ENCODE measurements around the gene CHST11.

The CHST11 gene

DNA sequence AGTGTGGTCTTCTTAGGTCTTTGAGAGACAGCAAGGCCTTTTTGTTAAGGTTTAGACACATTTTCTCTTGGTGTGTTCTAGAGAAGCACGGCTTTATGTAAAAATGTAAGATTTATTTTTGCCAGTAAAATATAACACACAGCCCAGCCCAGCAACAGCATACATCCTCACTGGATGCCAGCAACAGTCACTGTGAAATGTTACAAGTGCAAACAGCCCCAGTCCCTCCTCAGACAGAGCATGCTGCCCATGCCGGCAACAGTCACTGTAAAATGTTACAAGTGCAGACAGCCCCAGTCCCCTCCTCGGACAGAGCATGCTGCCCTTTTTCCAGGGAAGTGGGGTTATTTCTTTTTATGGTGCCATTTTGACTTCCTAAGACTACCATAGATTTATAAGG, 207.6 kb downstream of the CHST11 start:
- DNase-seq: no peak

- DNase-seq: no peak
Observed at GRCh38 chr12:104665296-104665695, 208.5 kb downstream of the CHST11 start.

GRCh38 chr12:104667139-104667538, 210.4 kb downstream of the CHST11 start:
- no peak for DNase-seq

DNA sequence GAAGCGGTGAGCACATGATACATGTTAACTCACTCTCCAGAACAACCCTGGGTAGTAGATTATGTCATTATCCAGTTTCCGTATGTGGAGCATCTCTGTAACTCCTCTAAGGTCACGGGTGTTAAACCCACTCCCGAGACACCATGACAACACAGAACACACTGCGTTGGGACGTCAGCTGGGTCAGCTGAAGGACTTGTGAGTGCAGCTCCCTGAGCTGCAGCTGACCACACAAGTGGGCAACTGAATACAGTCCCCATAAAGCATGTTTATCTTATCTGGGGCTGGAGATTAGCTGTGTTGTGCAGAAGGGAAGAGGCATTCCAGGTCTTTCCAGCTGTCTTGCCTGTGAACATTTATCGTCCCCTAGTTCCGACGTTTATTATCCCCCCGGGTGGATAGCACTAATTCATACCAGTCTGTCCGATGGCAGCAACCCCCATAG, 211.5 kb downstream of the CHST11 start:
- no peak for DNase-seq

DNA sequence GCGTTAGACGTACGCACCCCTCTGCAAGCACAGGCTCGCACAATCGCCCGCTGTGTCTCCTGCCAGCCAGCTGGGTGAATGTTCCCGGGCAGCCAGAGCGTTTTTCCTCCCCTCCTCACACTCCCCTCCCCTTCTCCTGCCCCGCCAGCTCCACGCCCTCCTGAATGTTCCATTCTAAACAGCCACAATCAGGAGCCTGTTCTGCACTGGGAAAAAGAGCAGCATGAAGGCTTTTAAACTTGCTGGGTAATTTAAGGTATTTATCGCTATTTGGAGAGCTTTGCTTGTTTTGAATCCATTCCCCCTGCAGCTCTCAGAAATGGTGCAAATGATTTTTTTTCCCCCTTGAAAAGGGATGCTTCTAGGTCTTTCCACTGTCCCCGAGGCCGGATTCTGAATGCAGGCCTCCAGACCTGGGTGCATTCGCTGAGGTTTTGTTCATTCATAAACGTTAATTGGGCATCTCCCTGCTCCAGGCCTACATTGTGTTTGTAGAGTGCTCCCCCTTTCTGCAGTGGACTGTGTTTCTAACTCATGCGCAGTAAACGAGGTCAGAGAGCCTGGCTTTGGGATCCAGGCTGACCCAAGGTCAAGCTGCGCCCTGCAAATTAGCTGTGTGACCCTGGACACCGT, 212.5 kb downstream of the CHST11 start:
- peak; percentile 36 for DNase-seq

GRCh38 chr12:104669851-104670337, 213.1 kb downstream of the CHST11 start:
- no peak for DNase-seq

DNA sequence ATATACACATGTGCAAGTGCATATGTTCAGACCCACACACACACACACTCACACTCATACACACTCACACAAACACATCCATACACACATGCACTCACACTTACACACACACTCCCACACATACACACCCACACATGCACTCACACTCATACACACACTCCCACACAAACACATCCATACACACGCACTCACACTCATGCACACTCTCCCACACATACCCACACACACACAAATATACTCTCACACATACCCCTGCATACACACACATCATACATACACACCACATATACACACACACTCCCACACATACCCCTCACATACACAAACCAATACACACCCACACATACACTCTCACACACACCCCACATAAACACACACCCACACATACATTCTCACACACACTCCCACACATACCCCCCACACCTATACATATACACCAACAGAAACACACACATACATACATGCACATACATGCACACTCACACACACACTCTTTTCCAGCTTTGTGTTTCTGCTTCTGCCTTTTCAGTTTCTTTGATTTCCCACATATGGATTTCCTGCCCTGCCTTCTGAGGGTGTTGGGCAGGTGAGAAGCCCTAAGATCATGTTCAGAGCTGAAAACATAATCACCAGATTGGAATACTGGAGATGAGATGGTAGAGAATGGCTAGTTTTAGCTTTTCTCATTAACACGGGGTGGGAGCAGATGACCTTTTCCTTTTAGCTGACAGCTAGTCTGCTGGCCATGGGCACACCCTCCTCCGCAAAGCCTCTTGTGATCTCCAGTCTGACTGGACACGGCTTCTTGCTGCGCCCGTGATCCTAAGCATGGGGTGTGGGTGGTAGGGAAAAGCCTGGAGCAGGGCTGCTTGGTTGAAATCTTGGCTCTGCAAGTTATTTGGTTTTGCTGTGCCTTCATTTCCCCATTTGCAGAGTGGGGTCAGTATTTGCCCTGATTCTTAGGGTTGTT, 214.0 kb downstream of the CHST11 start:
- DNase-seq: no peak

DNA sequence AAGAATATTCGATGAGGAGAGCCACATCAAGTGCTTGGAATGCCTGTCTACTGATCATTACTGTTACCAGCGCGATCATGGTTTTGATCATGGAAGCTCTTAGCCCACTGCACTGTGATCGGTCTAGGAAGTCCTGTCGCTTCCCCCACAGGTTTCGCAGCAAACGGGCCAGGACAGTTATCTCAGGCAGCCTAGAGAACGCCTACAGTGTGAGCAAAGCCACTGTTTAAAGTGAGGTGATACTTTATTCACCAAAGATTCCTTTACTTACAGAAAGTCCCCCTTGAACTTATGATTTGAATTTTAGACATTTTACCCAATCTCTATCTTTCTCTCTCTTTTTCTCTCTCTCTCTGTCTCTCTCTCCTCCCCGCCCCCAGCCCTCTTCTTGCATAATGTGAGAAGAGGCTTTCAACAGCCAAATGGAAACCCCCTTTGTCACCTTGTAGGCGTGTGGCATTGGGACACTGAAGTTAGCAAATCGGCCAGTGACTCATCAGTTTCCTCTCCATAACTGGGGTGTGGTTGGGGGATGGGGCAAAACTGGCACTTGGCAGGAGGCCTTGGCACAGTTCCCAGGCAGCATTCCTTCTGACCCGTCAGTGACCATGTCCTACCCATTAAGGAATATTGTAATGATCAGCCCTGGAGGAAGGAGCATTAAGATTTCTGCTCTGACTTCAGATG, 214.8 kb downstream of the CHST11 start:
- peak; percentile 31 for DNase-seq

GRCh38 chr12:104672096-104672445, 215.3 kb downstream of the CHST11 start:
- no peak for DNase-seq

DNA sequence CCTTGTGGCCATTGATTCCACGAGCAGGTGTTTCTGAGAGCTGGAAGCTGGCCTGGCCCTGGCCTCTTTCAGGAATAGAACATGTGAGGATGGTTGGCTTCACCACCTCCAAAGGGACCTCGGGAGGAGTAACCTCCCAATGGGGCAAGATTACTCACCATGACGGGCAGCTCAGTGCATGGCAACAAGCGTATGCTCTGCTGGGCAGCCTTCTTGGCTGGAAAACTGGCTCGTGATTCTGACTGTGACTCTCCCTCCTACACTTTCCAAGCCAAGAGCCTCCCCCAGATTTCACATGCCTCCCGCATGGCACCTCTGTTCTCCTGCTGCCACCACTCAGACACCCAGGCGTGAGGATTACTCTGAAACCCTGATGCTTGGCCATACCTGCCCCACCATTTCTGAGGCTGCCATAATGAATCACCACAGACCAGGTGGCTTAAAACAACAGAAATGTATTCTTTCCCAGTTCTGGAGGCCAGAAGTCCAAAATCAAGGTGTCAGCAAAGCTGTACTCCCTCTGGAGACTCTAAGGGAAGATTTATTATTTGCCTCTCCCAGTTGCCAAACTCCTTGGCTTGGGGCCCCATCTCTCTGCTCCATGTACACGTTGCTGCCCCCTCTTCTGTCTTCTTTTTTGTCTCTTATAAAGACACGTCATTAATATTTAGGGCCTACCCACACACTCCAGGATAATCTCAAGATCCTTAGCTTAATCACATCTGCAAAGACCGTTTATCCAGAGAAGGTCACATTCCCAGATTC, 215.9 kb downstream of the CHST11 start:
- no peak for DNase-seq

- no peak for DNase-seq
Observed at GRCh38 chr12:104673294-104673693, 216.5 kb downstream of the CHST11 start.

DNA sequence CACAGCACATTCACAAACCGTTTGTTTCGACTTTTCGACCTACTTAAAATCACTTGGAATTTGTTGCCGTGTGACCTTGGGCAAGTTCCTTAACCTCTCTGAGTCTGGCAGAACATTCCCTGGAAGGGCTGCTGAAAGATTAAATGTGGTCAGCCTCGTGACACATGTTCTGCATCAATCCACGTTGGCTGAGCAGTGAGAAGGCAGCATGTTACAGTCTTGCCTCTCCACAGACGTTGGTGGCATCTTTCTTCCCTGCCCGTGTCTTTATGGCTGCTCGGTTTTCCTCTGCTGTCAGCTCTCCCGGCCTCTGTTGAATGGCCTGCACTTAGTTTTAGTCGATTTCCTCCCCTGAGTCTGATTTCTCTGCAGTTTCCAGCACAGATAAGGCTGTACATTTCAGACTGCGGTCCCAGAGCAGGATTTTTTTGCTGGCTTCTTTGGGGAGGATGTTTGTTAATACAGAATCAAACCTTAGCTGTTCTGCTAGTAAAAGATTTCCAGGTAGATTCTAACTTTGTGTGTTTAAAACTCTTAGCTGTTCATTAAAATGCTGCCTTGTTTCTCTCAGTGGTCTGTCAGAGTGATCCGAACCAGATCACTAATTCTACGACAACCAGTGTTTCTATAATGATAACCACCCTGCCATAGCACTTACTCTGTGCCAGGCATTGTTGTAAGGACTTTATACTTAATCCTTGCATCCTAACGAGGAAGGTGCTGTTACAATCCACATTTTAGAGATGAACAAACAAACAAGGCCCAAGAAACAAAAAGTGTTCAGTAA, 217.1 kb downstream of the CHST11 start:
- DNase-seq: no peak

DNA sequence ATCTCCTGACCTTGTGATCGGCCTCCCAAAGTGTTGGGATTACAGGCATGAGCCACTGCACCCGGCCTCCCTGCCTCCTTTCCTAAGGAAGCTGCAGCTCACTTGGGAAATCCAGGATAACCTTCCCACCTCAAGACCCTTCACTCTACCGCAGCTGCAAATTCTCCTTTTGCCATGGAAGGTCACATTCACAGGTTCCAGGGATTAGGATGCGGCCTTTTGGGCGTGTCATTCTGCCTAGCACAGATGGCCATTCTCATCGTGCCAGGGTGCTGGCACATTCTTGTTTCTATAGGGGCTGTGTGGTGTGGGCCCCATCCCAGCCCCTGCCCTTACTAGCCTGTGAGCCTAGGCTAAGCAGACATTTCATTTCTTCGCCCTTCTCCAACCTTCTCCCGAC, 219.9 kb downstream of the CHST11 start:
- no peak for DNase-seq

DNA sequence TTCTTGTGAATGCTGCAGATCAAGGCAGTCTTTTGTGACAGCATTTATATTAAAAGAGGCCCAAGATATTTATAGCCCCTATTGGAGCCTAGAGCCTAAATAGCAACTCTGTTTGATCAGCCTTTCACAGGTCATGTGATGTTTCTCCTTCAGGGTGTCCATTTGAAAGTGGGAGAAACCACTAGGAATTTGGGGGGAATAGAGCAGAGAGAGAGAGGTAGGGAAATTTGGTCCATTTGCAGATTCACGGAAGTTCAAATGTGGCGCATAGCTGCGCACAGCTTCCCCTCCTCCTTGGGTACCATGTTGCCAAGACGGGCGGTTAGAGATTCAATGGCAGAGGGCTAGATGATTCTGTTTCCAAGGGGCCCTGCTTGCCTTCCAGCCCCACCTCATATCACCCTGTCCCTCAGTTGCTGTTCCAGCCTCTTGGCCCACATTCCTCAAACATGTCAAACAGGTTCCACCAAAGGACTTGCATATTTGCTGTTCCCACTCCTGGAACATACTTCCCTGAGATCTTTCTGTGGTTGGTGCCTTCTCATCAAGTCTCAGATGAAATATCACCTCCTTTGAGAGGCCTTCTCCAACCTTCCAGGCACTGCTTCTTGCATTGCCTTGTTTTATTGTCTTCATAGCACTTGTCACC, 220.8 kb downstream of the CHST11 start:
- DNase-seq: no peak

DNA sequence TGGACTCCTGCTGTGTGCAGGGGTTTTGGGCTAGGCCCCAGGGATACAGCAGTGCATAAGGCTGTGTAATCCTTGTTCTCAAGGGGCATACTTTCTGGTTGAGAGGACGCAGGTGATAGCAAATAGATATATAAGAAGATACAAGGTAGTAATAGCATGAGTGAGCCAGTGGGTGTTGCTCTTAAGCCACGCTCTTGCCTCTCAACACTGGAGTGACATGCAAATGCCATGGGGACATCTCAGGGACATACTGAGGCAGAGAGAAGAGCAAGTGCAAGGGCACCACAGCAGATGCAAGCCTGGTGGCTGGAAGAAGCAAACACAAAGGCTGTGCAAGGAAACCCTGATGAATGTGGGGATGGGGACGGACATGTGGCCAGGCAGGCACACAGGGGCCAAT, 223.3 kb downstream of the CHST11 start:
- no peak for DNase-seq

GRCh38 chr12:104680491-104680890, 223.7 kb downstream of the CHST11 start:
- no peak for DNase-seq

DNA sequence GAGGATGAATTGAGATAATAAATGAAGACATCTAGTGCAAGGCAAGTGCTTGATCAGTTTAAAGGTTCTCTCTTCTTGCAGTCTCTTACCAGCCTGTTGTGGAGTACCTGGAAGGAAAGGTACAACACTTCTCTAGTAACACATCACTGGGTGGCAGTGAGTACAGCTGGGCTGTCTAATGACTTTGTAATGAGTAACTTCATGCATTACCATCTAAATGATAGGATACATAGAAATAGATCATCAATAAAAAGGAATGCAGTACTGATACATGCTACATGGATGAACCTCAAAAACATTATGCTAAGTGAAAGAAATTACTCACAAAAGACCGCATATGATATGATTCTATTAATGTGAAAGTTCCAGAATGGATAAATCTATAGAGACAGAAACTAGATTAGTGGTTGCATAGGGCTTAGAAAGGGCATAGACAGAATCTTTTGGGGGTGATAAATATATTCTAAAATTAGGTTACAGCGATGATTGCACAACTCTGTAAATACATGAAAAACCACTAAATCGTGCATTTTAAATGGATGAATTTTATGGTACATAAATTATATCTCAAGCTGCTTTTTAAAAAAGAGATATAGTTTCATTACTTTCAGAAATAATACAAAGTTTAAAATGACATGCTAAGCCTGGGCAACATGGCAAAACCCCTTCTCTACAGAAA, 224.4 kb downstream of the CHST11 start:
- DNase-seq: no peak

- DNase-seq: no peak
Observed at GRCh38 chr12:104682790-104683279, 226.1 kb downstream of the CHST11 start.

DNA sequence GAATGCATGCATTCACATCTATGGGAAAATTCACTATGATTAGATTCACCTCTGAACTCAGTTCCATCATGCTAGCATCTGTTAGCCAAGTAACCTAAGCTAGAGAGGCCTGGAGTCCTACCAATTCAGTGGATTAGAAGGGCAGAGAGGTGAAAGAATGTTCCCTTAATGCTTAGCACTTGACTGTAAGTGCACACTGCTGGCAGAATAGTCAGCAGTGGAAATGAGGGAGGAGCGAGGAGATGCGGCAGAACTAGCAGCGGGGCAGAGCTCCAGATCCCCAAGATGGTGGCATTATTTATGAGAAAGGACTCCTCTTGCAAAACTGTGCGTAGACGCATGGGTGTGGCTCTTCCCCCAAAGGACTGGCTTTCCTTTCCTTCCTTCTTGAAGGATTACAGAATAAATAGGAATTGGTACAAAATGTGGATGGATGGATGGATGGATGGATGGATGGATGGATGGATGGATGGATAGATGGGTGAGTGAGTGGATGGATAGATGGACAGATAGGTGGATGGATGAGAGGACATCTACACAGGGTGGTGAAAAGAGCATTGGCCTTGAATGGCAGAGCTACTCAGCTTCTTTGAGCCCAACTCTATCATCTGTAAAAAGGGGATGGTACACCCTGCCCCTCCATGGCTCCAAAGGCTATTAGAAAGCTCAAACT, 227.2 kb downstream of the CHST11 start:
- no peak for DNase-seq

DNA sequence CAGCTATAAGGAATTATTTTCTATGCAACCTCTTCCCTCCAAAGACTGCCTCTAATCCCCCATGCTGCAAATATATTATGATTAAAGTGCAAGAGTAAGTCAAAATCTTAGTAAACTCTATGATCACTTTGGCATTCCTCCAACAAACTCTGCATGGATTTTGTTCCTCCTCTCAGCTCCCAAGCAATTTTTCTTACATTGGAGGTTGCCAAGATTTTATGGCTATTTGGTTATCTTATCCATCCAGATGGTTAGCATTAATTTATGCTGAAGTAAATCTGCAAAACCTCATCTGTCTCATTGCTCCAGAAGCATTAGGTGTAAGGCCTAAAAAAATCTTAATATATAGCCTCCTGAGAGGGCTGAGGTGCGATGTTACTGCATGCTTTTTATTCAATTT, 228.1 kb downstream of the CHST11 start:
- DNase-seq: peak; percentile 30
